ENCODE data around the gene VSTM4. TPM values are rescaled to one million over a fixed set of nuclear protein-coding genes. Genes with fewer than 3 reads are reported as not detected.

VSTM4 gene
- total RNA-seq, 4 donors from 2014 or later: 10.0 to 21.4 (median 12.6) TPM

GRCh38 chr10:49040601-49041000, 74.7 kb downstream of the VSTM4 start:
- 94% methylated on average over 4 of the region's 4 CpGs for WGBS
- Histone ChIP-seq H3K36me3 (peaks cover 0 to 17% (median 8%) of the 10 kb centered on the region in 4 donors), H3K27me3 (no peaks in the 10 kb centered on the region), H3K4me1 (no peaks in the 10 kb centered on the region), H3K9me3 (no peaks in the 10 kb centered on the region), H3K27ac (replicated peaks in 1 of 4) (no peak overlapping the region), H3K4me3 (no peak overlapping the region)
- intact Hi-C loops (cut with DNase I): no loop called here
- TF ChIP-seq POLR2A (IDR thresholded peaks at IDR 0.05; ENCODE audit: low read depth): no peak
- TF ChIP-seq CTCF (IDR thresholded peaks at IDR 0.05): no peak
- no peak for TF ChIP-seq POLR2AphosphoS5 (IDR thresholded peaks at IDR 0.05)
- TF ChIP-seq EP300 (IDR thresholded peaks at IDR 0.05): no peak
- no peak for DNase-seq (ENCODE audit: extremely low spot score)

GRCh38 chr10:49039409-49039808, 75.9 kb downstream of the VSTM4 start:
- Histone ChIP-seq H3K4me3 (no peak overlapping the region), H3K9me3 (no peaks in the 10 kb centered on the region), H3K36me3 (peaks cover 0 to 21% (median 10%) of the 10 kb centered on the region in 4 donors), H3K27ac (replicated peaks in 1 of 4) (no peak overlapping the region), H3K27me3 (no peaks in the 10 kb centered on the region), H3K4me1 (no peaks in the 10 kb centered on the region)
- no peak for TF ChIP-seq EP300 (IDR thresholded peaks at IDR 0.05)
- TF ChIP-seq POLR2AphosphoS5 (IDR thresholded peaks at IDR 0.05): no peak
- no peak for TF ChIP-seq CTCF (IDR thresholded peaks at IDR 0.05)
- TF ChIP-seq POLR2A (IDR thresholded peaks at IDR 0.05; ENCODE audit: low read depth): no peak
- intact Hi-C loops (cut with DNase I): no loop called here
- WGBS: 89% methylated on average over 5 of the region's 7 CpGs
- DNase-seq (ENCODE audit: extremely low spot score): peak; percentile 74

GRCh38 chr10:49038711-49039110, 76.6 kb downstream of the VSTM4 start:
- Histone ChIP-seq H3K27ac (replicated peaks in 1 of 4) (no peak overlapping the region), H3K9me3 (no peaks in the 10 kb centered on the region), H3K27me3 (no peaks in the 10 kb centered on the region), H3K36me3 (peaks cover 0 to 21% (median 10%) of the 10 kb centered on the region in 4 donors), H3K4me3 (no peak overlapping the region), H3K4me1 (no peaks in the 10 kb centered on the region)
- intact Hi-C loops (cut with DNase I): no loop called here
- TF ChIP-seq POLR2A (IDR thresholded peaks at IDR 0.05; ENCODE audit: low read depth): no peak
- 94% methylated on average over 5 of the region's 5 CpGs for WGBS
- peak; percentile 83 for DNase-seq (ENCODE audit: extremely low spot score)

GRCh38 chr10:49037187-49037586, 78.1 kb downstream of the VSTM4 start:
- Histone ChIP-seq H3K27me3 (no peaks in the 10 kb centered on the region), H3K9me3 (no peaks in the 10 kb centered on the region), H3K36me3 (peaks cover 0 to 21% (median 6%) of the 10 kb centered on the region in 4 donors), H3K4me3 (no peak overlapping the region), H3K27ac (replicated peaks in 1 of 4) (no peak overlapping the region), H3K4me1 (no peaks in the 10 kb centered on the region)
- intact Hi-C loops (cut with DNase I): no loop called here
- 92% methylated on average over 6 of the region's 7 CpGs for WGBS
- peak; percentile 91 for DNase-seq (ENCODE audit: extremely low spot score)
- TF ChIP-seq EP300 (IDR thresholded peaks at IDR 0.05) (no peak), POLR2A (IDR thresholded peaks at IDR 0.05; ENCODE audit: low read depth) (no peak), POLR2AphosphoS5 (IDR thresholded peaks at IDR 0.05) (no peak), CTCF (IDR thresholded peaks at IDR 0.05) (no peak)

- Histone ChIP-seq H3K27ac (replicated peaks in 1 of 4) (no peak overlapping the region), H3K4me1 (no peaks in the 10 kb centered on the region), H3K27me3 (no peaks in the 10 kb centered on the region), H3K9me3 (no peaks in the 10 kb centered on the region), H3K4me3 (no peak overlapping the region), H3K36me3 (peaks cover 0 to 21% (median 6%) of the 10 kb centered on the region in 4 donors)
- TF ChIP-seq CTCF (IDR thresholded peaks at IDR 0.05) (no peak), EP300 (IDR thresholded peaks at IDR 0.05) (no peak)
- intact Hi-C loops (cut with DNase I): no loop called here
- 89% methylated on average over 3 of the region's 3 CpGs for WGBS
- DNase-seq (ENCODE audit: extremely low spot score): peak; percentile 86
Observed at GRCh38 chr10:49036638-49037037, 78.7 kb downstream of the VSTM4 start.
